Measurements from ENCODE around the gene ELOVL6.

Gene ELOVL6

DNA sequence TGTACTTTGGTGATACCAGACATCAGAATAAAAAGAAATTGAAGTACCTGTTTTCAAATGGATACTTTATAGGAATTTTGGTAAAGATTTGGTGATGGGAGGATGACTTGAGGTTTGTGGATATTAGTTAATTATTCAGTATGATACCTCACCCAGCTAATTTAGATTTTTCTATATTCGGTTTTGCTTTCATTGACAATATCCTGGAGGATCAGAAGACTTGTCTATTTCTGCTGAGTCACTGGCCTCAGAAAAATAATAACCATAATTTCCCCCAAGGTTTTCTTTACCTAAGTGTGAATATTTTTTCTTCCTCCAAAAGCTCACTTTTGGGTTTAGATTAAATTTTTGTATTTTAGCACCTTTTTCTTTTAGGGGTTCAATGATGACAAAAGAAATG, 185.5 kb downstream of the ELOVL6 start:
- ChIA-PET POLR2A (ENCODE audit: low non-redundant PET) (no interaction called here), CTCF (interaction anchor here (0.6 kb wide), 1 partner anchor 21 kb away, joined by 3 read pairs; no protein-coding TSS in a partner anchor)
- TF ChIP-seq CTCF (conservative IDR thresholded peaks at IDR 0.05; ENCODE audit: low read depth): no peak
- no peak overlapping the region for H3K27ac ChIP-seq
- no peak for DNase-seq (ENCODE audit: low spot score)

GRCh38 chr4:110010797-110011196, 187.6 kb downstream of the ELOVL6 start:
- no peak for TF ChIP-seq CTCF (conservative IDR thresholded peaks at IDR 0.05; ENCODE audit: low read depth)
- CTCF ChIA-PET: interaction anchor here (0.7 kb wide), 1 partner anchor 852 kb away, joined by 3 read pairs; no protein-coding TSS in a partner anchor
- POLR2A ChIA-PET (ENCODE audit: low non-redundant PET): no interaction called here
- no peak overlapping the region for H3K27ac ChIP-seq
- no peak for DNase-seq (ENCODE audit: low spot score)

GRCh38 chr4:110009550-110009949, 188.9 kb downstream of the ELOVL6 start:
- ChIA-PET CTCF (no interaction called here), POLR2A (ENCODE audit: low non-redundant PET) (no interaction called here)
- no peak for TF ChIP-seq CTCF (conservative IDR thresholded peaks at IDR 0.05; ENCODE audit: low read depth)
- DNase-seq (ENCODE audit: low spot score): no peak
- no peak overlapping the region for H3K27ac ChIP-seq

- CTCF ChIA-PET: no interaction called here
- no peak overlapping the region for H3K27ac ChIP-seq
- TF ChIP-seq CTCF (conservative IDR thresholded peaks at IDR 0.05; ENCODE audit: low read depth): no peak
- POLR2A ChIA-PET (ENCODE audit: low non-redundant PET): no interaction called here
- DNase-seq (ENCODE audit: low spot score): no peak
Observed at GRCh38 chr4:110008540-110008939, 189.9 kb downstream of the ELOVL6 start.

- DNase-seq (ENCODE audit: low spot score): no peak
Observed at GRCh38 chr4:110007217-110007616, 191.2 kb downstream of the ELOVL6 start.

DNA sequence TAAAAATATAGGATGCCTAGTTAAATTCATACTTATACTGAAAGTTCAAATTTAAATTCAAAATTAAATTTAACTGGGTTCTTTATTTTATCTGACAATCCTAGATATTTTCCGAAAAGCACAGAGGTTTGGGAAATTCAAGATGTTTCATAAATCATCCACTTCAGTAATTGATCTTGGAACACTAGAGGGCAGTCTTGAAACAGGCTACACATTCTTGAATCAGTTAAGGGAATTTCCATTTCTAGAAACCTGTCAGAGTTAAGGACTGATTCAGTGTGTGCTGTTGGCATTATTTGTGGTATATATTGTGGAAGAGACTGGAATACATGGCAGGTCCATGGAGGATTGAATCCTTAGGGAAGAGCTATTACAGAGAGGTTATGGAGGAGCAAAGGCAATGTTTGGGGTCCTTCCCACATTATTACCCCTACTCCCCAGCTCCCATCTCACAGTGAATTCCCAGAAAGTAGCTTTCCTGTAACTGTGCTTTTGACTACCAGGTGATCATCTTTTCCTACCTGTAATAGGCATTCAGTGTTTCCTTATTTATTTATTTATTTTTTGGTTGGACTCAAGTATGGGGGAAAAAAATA, 192.9 kb downstream of the ELOVL6 start:
- TF ChIP-seq CTCF (conservative IDR thresholded peaks at IDR 0.05; ENCODE audit: low read depth): peak; percentile 82
- no peak overlapping the region for H3K27ac ChIP-seq
- peak; percentile 74 for DNase-seq (ENCODE audit: low spot score)
- CTCF ChIA-PET: interaction anchor here (0.6 to 1.1 kb wide), 9 partner anchors 11 to 1996 kb away, joined by 3 to 5 read pairs (median 3); no protein-coding TSS in a partner anchor
- POLR2A ChIA-PET (ENCODE audit: low non-redundant PET): no interaction called here

More at GRCh38 chr4:110007217-110007616, 191.2 kb downstream of the ELOVL6 start:
- H3K27ac ChIP-seq: no peak overlapping the region
- ChIA-PET POLR2A (ENCODE audit: low non-redundant PET) (no interaction called here), CTCF (interaction anchor here (0.6 kb wide), 1 partner anchor 83 kb away, joined by 7 read pairs; no protein-coding TSS in a partner anchor)
- TF ChIP-seq CTCF (conservative IDR thresholded peaks at IDR 0.05; ENCODE audit: low read depth): no peak

Data from RWPE1 (cell line).